Measurements from ENCODE around the gene CDH12. TPM values are rescaled to one million over a fixed set of nuclear protein-coding genes. Genes with fewer than 3 reads are reported as not detected.

CDH12 gene
- total and polyA plus RNA-seq, 2 donors (not counting 3 experiments of a cell fraction or from before 2014, with no cell fraction given): 0.03 TPM; not detected in 1

- no peak for FAIRE-seq
- dilution Hi-C loops (cut with MboI; ENCODE audit: extremely low pct_ligation_motif_present, low sequenced_read_pairs): no loop called here
Observed at GRCh38 chr5:21791304-21791703, 1061.8 kb downstream of the CDH12 start.

More at GRCh38 chr5:21791304-21791703, 1061.8 kb downstream of the CDH12 start:
- Histone ChIP-seq H3K9me1 (replicated peaks; ENCODE audit: control insufficient read depth, extremely low read depth, insufficient read depth, low read length) (no peaks in the 10 kb centered on the region), H4K20me1 (replicated peaks; ENCODE audit: control insufficient read depth, extremely low read depth, insufficient read depth, low read length) (no peaks in the 10 kb centered on the region), H3K4me3 (replicated peaks in 1 of 3; ENCODE audit: insufficient read depth in 1 of 3, low read depth in 1 of 3, low read length in 3 of 3) (no peak overlapping the region), H3K27ac (ENCODE audit: insufficient read depth, low read depth, low read length) (no peak overlapping the region), H3K9ac (replicated peaks; ENCODE audit: extremely low read depth, insufficient read depth, low read length) (no peak overlapping the region), H3K27me3 (ENCODE audit: control insufficient read depth in 2 of 2, insufficient read depth in 2 of 2, low read length in 2 of 2) (no peaks in the 10 kb centered on the region), H3K36me3 (ENCODE audit: control insufficient read depth in 2 of 2, extremely low read depth in 1 of 2, insufficient read depth in 2 of 2, low read length in 2 of 2) (no peaks in the 10 kb centered on the region), H3K9me3 (replicated peaks; ENCODE audit: control insufficient read depth, insufficient read depth, low read length) (no peaks in the 10 kb centered on the region), H3K4me1 (ENCODE audit: control insufficient read depth, extremely low read depth, insufficient read depth, low read length) (no peaks in the 10 kb centered on the region), H3K79me2 (ENCODE audit: control insufficient read depth, insufficient read depth, low read length) (no peaks in the 10 kb centered on the region), H3K4me2 (ENCODE audit: insufficient read depth, low read length) (no peak overlapping the region), H2AFZ (ENCODE audit: low read depth, low read length) (no peak overlapping the region)
- POLR2A ChIA-PET: no interaction called here
- DNase-seq (ENCODE audit: low read depth, low spot score): no peak
- CTCF ChIA-PET: no interaction called here
- TF ChIP-seq MYC (IDR thresholded peaks at IDR 0.05; ENCODE audit: low read depth, low read length): no peak
- no peak for TF ChIP-seq FOS (IDR thresholded peaks at IDR 0.05; ENCODE audit: borderline replicate concordance, insufficient read depth, low read length)
- TF ChIP-seq GATA2 (IDR thresholded peaks at IDR 0.05; ENCODE audit: insufficient read depth, insufficient read length, low read depth, low read length): no peak
- TF ChIP-seq EZH2 (IDR thresholded peaks at IDR 0.05; ENCODE audit: borderline replicate concordance, low read depth, low read length, severe bottlenecking): no peak
- no peak for TF ChIP-seq CTCF (IDR thresholded peaks at IDR 0.05; ENCODE audit: extremely low read depth in 1 of 2, insufficient read depth in 1 of 2, low read depth in 1 of 2, low read length in 2 of 2)
- TF ChIP-seq MAX (IDR thresholded peaks at IDR 0.05; ENCODE audit: insufficient read depth, insufficient read length): no peak
- TF ChIP-seq POLR2AphosphoS5 (IDR thresholded peaks at IDR 0.05; ENCODE audit: insufficient read depth, low read depth, low read length): no peak
- TF ChIP-seq JUN (IDR thresholded peaks at IDR 0.05; ENCODE audit: borderline replicate concordance, insufficient read depth, insufficient read length, low read depth): no peak
- TF ChIP-seq POLR2A (IDR thresholded peaks at IDR 0.05; ENCODE audit: low read depth, low read length): no peak
- BruUV-seq (replicated peaks): no TSS peak
- intact Hi-C loops (cut with micrococcal nuclease): no loop called here

All from endothelial cell of umbilical vein (primary cell).